Mesothelial cell of epicardium (in vitro differentiated cells): Measurements from ENCODE around the gene SLC44A1. TPM values are rescaled to one million over a fixed set of nuclear protein-coding genes. Genes with fewer than 3 reads are reported as not detected.

Experiments
- DNase-seq, 2 experiments: peaks; one replicate each; pipeline ENCODE4 v3.0.0; 2021; ENCODE audit warnings: low spot score in 2 of 2; ENCODE audit not compliant: unreplicated experiment in 2 of 2
- H3K27ac Mint-ChIP-seq: 2 replicates; pipeline ENCODE4 v1.8.0; 2021; ENCODE audit warnings: mixed read lengths
- H3K27me3 Mint-ChIP-seq: 2 replicates; pipeline ENCODE4 v1.8.0; 2021; ENCODE audit warnings: low read depth, mixed read lengths
- H3K36me3 Mint-ChIP-seq: 2 replicates; pipeline ENCODE4 v1.8.0; 2021; ENCODE audit warnings: mixed read lengths
- H3K4me1 Mint-ChIP-seq: 2 replicates; pipeline ENCODE4 v1.8.0; 2021; ENCODE audit warnings: mixed read lengths
- H3K4me3 Mint-ChIP-seq: 2 replicates; pipeline ENCODE4 v1.8.0; 2021; ENCODE audit warnings: mild to moderate bottlenecking, moderate library complexity, mixed read lengths
- H3K9me3 Mint-ChIP-seq: 2 replicates; pipeline ENCODE4 v1.8.0; 2021; ENCODE audit warnings: mixed read lengths
- CTCF ChIP-seq: fragments of 200-600 bp; sonication (generic); IDR thresholded peaks from one replicate; pipeline ENCODE4 v1.5.0; 2021; ENCODE audit warnings: antibody characterized with exemption; ENCODE audit not compliant: unreplicated experiment
- total RNA-seq: library from RNA; stranded (reverse); gene quantifications from 3 replicates; pipeline ENCODE4 v1.2.1, GENCODE V29; 2021

The SLC44A1 gene
- total RNA-seq, 1 donor from 2014 or later, result 49.0 TPM

- H3K36me3 Mint-ChIP-seq, result no peaks in the 10 kb centered on the region
- H3K27me3 Mint-ChIP-seq, result no peaks in the 10 kb centered on the region
- no peaks in the 10 kb centered on the region for H3K9me3 Mint-ChIP-seq
- H3K4me3 Mint-ChIP-seq, result no peak overlapping the region
- TF ChIP-seq CTCF, result no peak
- H3K27ac Mint-ChIP-seq, result no peak overlapping the region
- peaks cover 10% of the 10 kb centered on the region for H3K4me1 Mint-ChIP-seq
- no peak for DNase-seq
Measured at GRCh38 chr9:105419816-105420597, 175.6 kb downstream of the SLC44A1 start.

GRCh38 chr9:105421154-105421553, 176.7 kb downstream of the SLC44A1 start:
- Mint-ChIP-seq H3K27me3 (no peaks in the 10 kb centered on the region), H3K4me1 (peaks cover 7% of the 10 kb centered on the region), H3K9me3 (no peaks in the 10 kb centered on the region), H3K27ac (no peak overlapping the region), H3K36me3 (no peaks in the 10 kb centered on the region), H3K4me3 (no peak overlapping the region)
- DNase-seq, result no peak
- TF ChIP-seq CTCF, result no peak

- Mint-ChIP-seq H3K4me1 (peaks cover 7% of the 10 kb centered on the region), H3K4me3 (no peak overlapping the region), H3K9me3 (no peaks in the 10 kb centered on the region), H3K27me3 (no peaks in the 10 kb centered on the region), H3K27ac (no peak overlapping the region), H3K36me3 (no peaks in the 10 kb centered on the region)
- DNase-seq, result no peak
- no peak for TF ChIP-seq CTCF
Measured at GRCh38 chr9:105421864-105422263, 177.4 kb downstream of the SLC44A1 start.

GRCh38 chr9:105425816-105426433, 181.5 kb downstream of the SLC44A1 start:
- DNase-seq, result no peak

GRCh38 chr9:105426657-105427056, 182.2 kb downstream of the SLC44A1 start:
- Mint-ChIP-seq H3K4me1 (no peaks in the 10 kb centered on the region), H3K9me3 (no peaks in the 10 kb centered on the region), H3K36me3 (no peaks in the 10 kb centered on the region), H3K4me3 (no peak overlapping the region), H3K27ac (no peak overlapping the region), H3K27me3 (no peaks in the 10 kb centered on the region)
- TF ChIP-seq CTCF, result no peak
- no peak for DNase-seq

More at GRCh38 chr9:105425816-105426433, 181.5 kb downstream of the SLC44A1 start:
- Mint-ChIP-seq H3K27ac (no peak overlapping the region), H3K36me3 (no peaks in the 10 kb centered on the region), H3K4me3 (no peak overlapping the region), H3K27me3 (no peaks in the 10 kb centered on the region), H3K9me3 (no peaks in the 10 kb centered on the region), H3K4me1 (no peaks in the 10 kb centered on the region)
- TF ChIP-seq CTCF, result peak; percentile 44
